Stomach smooth muscle (tissue), 2 donors: ENCODE measurements around the gene DCP2.
"Not testable (repeated sequence)": the region's sequence is repeated elsewhere in the genome, so short reads cannot be mapped to it uniquely, and the experiment has no call there.

ENCODE experiments used
- H3K27ac ChIP-seq: one replicate; pipeline ENCODE4 v1.7.0; 2013; ENCODE audit warnings: mild to moderate bottlenecking, low read length, inconsistent platforms
- H3K27me3 ChIP-seq, 2 donors: one replicate each; pipeline ENCODE4 v1.7.0; 2013; ENCODE audit warnings: low read length in 2 of 2; ENCODE audit not compliant: insufficient read depth in 2 of 2, control insufficient read depth in 1 of 2
- H3K36me3 ChIP-seq, 2 donors: one replicate each; pipeline ENCODE4 v1.7.0; 2013; ENCODE audit warnings: low read length in 2 of 2; ENCODE audit not compliant: control insufficient read depth in 2 of 2, insufficient read depth in 2 of 2
- H3K4me1 ChIP-seq: one replicate; pipeline ENCODE4 v1.7.0; 2013; ENCODE audit warnings: low read length; ENCODE audit not compliant: control insufficient read depth, insufficient read depth
- H3K4me3 ChIP-seq, 2 donors: one replicate each; pipeline ENCODE4 v1.7.0; 2013; ENCODE audit warnings: low read length in 2 of 2
- H3K9ac ChIP-seq, 2 donors: one replicate each; pipeline ENCODE4 v1.7.0; 2013; ENCODE audit warnings: low read length in 2 of 2, mild to moderate bottlenecking in 1 of 2
- H3K9me3 ChIP-seq, 2 donors: one replicate each; pipeline ENCODE4 v1.7.0; 2013; ENCODE audit warnings: low read length in 2 of 2; ENCODE audit not compliant: control insufficient read depth in 2 of 2
- donor health status: healthy.
- donor health status: Pancreatic carcinoma.

Gene DCP2

DNA sequence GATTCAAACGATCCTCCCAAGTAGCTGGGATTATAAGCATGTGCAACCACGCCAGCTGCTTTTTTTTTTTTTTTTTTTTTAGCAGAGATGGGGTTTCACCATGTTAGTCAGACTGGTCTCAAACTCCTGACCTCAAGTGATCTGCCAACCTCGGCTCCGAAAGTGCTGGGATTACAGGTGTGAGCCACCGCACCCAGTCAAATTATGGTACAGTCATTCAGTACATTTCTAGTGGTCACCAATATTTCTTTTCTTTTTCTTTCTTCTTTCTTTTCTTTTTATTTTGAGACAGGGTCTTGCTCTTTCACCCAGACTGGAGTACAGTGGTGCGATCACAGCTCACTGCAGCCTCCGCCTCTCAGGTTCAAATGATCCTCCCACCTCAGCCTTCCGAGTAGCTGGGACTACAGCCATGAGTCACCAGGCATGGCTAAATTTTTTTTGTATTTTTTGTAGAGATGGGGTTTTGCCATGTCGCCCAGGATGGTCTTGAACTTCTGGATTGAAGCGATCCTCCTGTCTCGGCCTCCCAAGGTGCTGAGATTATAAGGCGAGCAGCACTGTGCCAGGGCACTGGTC, 25.4 kb upstream of the DCP2 start:
- Histone ChIP-seq H3K9ac (no peak overlapping the region), H3K4me1 (no peaks in the 10 kb centered on the region)

GRCh38 chr5:112956606-112957005, 20.0 kb upstream of the DCP2 start:
- H3K9ac ChIP-seq, result no peak overlapping the region
- no peaks in the 10 kb centered on the region for H3K27me3 ChIP-seq
- no peaks in the 10 kb centered on the region for H3K36me3 ChIP-seq
- H3K4me3 ChIP-seq, result no peak overlapping the region
- peaks cover 21% of the 10 kb centered on the region for H3K4me1 ChIP-seq
- H3K9me3 ChIP-seq, result no peaks in the 10 kb centered on the region
- no peak overlapping the region for H3K27ac ChIP-seq

More for the DNA sequence above, 25.4 kb upstream of the DCP2 start:
- Histone ChIP-seq H3K9me3 (no peaks in the 10 kb centered on the region), H3K36me3 (no peaks in the 10 kb centered on the region), H3K27me3 (no peaks in the 10 kb centered on the region), H3K4me3 (no peak overlapping the region), H3K27ac (no peak overlapping the region)

- no peak overlapping the region for H3K27ac ChIP-seq
- peaks cover 21% of the 10 kb centered on the region for H3K4me1 ChIP-seq
- no peaks in the 10 kb centered on the region for H3K36me3 ChIP-seq
- no peaks in the 10 kb centered on the region for H3K9me3 ChIP-seq
- no peak overlapping the region for H3K9ac ChIP-seq
- no peak overlapping the region for H3K4me3 ChIP-seq
- H3K27me3 ChIP-seq, result no peaks in the 10 kb centered on the region
Observed at GRCh38 chr5:112957036-112957808, 19.4 kb upstream of the DCP2 start.

DNA sequence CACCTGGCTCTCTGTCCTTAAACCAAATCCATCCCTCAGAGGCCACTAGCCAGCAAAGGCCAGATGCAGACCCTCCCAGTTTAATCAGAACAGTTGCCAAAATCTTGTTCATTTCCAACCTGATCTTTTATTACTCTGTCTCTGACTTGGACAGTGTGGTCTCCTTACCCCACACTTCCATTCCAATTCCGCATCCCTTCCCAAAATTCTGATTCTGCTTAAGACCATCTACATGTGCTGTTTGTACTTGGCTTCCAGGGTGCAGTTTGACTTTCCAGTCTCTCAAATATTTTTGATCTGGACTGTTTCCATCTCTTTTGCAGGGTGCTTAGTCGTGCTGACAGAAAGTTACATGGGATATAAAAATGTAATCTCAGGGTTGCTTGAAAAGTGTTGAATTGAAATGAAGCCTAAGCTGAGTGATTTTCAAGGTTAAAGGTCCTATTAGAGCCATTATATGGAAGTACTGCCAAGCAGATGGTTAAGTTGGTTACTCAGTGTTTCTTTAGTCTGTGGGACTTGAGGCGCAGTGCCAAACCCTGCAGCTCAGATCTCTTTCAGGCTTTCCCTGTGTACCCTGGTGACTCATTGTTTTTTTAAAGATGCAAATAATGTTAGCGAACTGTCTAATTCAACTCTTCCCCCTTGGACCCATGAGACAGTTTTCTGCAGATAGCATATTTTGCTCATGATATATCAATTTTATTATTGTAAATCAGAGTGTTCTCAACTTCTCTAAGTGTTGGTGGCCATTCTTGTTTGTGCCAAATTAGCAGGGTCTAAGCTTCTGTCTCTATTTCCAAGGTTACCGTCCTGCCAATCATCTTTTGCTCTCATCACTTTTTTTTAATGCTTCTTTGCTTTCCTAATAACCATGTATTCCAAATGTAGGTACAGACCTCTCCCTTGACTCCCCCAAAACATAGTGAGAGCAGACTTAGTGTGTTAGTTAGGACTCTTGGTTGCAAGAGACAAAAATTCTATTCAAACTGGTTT, 18.2 kb upstream of the DCP2 start:
- no peak overlapping the region for H3K9ac ChIP-seq
- H3K36me3 ChIP-seq, result no peaks in the 10 kb centered on the region
- H3K9me3 ChIP-seq, result no peaks in the 10 kb centered on the region
- H3K27ac ChIP-seq, result no peak overlapping the region
- peaks cover 21% of the 10 kb centered on the region for H3K4me1 ChIP-seq
- peak overlapping the region; percentile 13 to 22 for H3K4me3 ChIP-seq
- no peaks in the 10 kb centered on the region for H3K27me3 ChIP-seq

DNA sequence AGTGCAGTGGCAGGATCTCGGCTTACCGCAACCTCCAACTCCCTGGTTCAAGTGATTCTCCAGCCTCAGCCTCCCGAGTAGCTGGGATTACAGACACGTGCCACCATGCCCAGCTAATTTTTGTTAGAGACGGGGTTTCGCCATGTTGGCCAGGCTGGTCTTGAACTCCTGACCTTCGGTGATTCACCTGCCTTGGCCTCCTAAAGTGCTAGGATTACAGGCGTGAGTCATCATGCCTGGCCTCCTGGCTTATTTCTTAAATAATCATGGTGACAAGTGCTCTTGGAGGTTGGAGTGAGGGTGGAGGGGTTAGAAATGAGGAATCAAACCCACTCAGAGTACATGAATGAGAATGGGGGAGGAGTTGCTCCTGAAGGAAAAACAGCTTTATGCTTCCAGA, 16.7 kb upstream of the DCP2 start:
- H3K9me3 ChIP-seq, H3K36me3 ChIP-seq, H3K4me3 ChIP-seq, H3K27ac ChIP-seq, H3K9ac ChIP-seq, H3K27me3 ChIP-seq: not testable (repeated sequence)
- H3K4me1 ChIP-seq, result peaks cover 21% of the 10 kb centered on the region

DNA sequence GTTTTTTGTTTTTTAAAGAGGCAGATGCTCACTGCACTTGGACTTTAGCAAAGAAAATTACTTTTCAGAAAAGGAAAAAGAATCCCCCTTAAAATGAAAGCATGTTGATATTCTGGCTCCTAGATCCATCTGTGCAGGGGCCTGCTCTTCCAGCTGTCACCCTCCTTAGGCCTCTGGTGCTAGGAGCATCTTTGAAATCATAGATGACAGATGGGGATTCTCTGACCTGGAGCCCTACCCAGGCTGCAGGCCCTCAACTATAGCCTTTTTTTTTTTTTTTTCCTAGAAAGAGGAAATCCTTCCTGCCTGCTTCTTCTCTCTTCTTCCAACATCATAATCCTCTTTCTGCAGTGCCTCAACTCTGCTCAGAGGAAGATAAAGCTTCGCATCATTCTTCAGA, 16.3 kb upstream of the DCP2 start:
- peaks cover 21% of the 10 kb centered on the region for H3K4me1 ChIP-seq
- H3K36me3 ChIP-seq, result no peaks in the 10 kb centered on the region
- no peak overlapping the region for H3K4me3 ChIP-seq
- H3K27ac ChIP-seq, result no peak overlapping the region
- no peaks in the 10 kb centered on the region for H3K27me3 ChIP-seq
- no peak overlapping the region for H3K9ac ChIP-seq
- no peaks in the 10 kb centered on the region for H3K9me3 ChIP-seq

GRCh38 chr5:112960863-112961504, 15.6 kb upstream of the DCP2 start:
- Histone ChIP-seq H3K9ac (no peak overlapping the region), H3K27ac (no peak overlapping the region), H3K4me1 (peaks cover 21% of the 10 kb centered on the region), H3K9me3 (no peaks in the 10 kb centered on the region), H3K27me3 (no peaks in the 10 kb centered on the region), H3K36me3 (no peaks in the 10 kb centered on the region), H3K4me3 (no peak overlapping the region)

GRCh38 chr5:112963374-112963733, 13.2 kb upstream of the DCP2 start:
- H3K9ac ChIP-seq, H3K4me3 ChIP-seq, H3K27me3 ChIP-seq, H3K36me3 ChIP-seq, H3K27ac ChIP-seq, H3K9me3 ChIP-seq: not testable (repeated sequence)
- peaks cover 16% of the 10 kb centered on the region for H3K4me1 ChIP-seq

- Histone ChIP-seq H3K36me3 (no peaks in the 10 kb centered on the region), H3K27me3 (no peaks in the 10 kb centered on the region), H3K27ac (no peak overlapping the region), H3K4me1 (no peaks in the 10 kb centered on the region), H3K9ac (no peak overlapping the region), H3K4me3 (no peak overlapping the region), H3K9me3 (no peaks in the 10 kb centered on the region)
Observed at GRCh38 chr5:112965733-112966306, 10.8 kb upstream of the DCP2 start.

GRCh38 chr5:112967520-112968083, 9.0 kb upstream of the DCP2 start:
- Histone ChIP-seq H3K27ac (no peak overlapping the region), H3K36me3 (no peaks in the 10 kb centered on the region), H3K9me3 (no peaks in the 10 kb centered on the region), H3K27me3 (no peaks in the 10 kb centered on the region), H3K4me1 (no peaks in the 10 kb centered on the region), H3K4me3 (no peak overlapping the region), H3K9ac (no peak overlapping the region)
